B cell (primary cell): ENCODE measurements around the gene SLAMF6. TPM values are rescaled to one million over a fixed set of nuclear protein-coding genes. Genes with fewer than 3 reads are reported as not detected.

Source experiments
- ATAC-seq: fragments of 200-7000 bp; cut with Tn5 transposase; one replicate; pipeline ENCODE4 v1.10.0; 2021; ENCODE audit warnings: low read depth, mild to moderate bottlenecking, moderate number of reproducible peaks, moderate library complexity
- CTCF ChIA-PET: fragments of 350-600 bp; sonication (Branson Sonifier 250); formaldehyde crosslinking; loops from one replicate; lab custom pipeline; 2021; ENCODE audit warnings: antibody characterized with exemption, inconsistent platforms; lab: Charles Lee
- POLR2A ChIA-PET: fragments of 350-600 bp; sonication (Branson Sonifier 250); formaldehyde crosslinking; loops from one replicate; lab custom pipeline; 2021; ENCODE audit warnings: antibody characterized with exemption; lab: Charles Lee
- DNase-seq: peaks from one replicate; pipeline ENCODE4 v3.0.0; 2013
- H2AFZ ChIP-seq: 2 replicates; pipeline ENCODE4 v1.6.1; 2012; ENCODE audit warnings: mild to moderate bottlenecking, low read depth, low read length; ENCODE audit not compliant: insufficient read depth, poor library complexity, severe bottlenecking
- H3K27ac ChIP-seq, 2 donors: 1 replicate in 1 of 2; 2 replicates in 1 of 2; pipeline ENCODE4 v1.5.1; 2012 to 2013; ENCODE audit warnings: low read length in 2 of 2, mild to moderate bottlenecking in 2 of 2, moderate library complexity in 1 of 2
- H3K27me3 ChIP-seq, 4 experiments: fragments of 200-600 bp in 1 of 4; sonication (generic) in 1 of 4; replicated peaks in 1 of 4; 1 replicate in 2 of 4; 2 replicates in 2 of 4; pipeline versions ENCODE4 v1.6.1 to v1.7.0; 2013 to 2016; ENCODE audit warnings: low read length in 3 of 4, mild to moderate bottlenecking in 2 of 4, mixed read lengths in 1 of 4, moderate library complexity in 1 of 4; ENCODE audit not compliant: insufficient read depth in 4 of 4, control insufficient read depth in 3 of 4; ENCODE audit errors: control extremely low read depth in 1 of 4
- H3K36me3 ChIP-seq, 2 experiments: replicated peaks in 1 of 2; 1 replicate in 1 of 2; 2 replicates in 1 of 2; pipeline versions ENCODE4 v1.6.1 to v1.7.1; 2013; ENCODE audit warnings: low read length in 1 of 2; ENCODE audit not compliant: insufficient read depth in 2 of 2, control insufficient read depth in 1 of 2; ENCODE audit errors: control extremely low read depth in 1 of 2, extremely low read depth in 1 of 2
- H3K4me1 ChIP-seq, 2 donors: fragments of 200-600 bp in 1 of 2; sonication (generic) in 1 of 2; 1 replicate in 1 of 2; 2 replicates in 1 of 2; pipeline versions ENCODE4 v1.5.1 to v1.6.1; 2013 to 2017; ENCODE audit warnings: low read length in 2 of 2; ENCODE audit not compliant: control insufficient read depth in 2 of 2, insufficient read depth in 2 of 2
- H3K4me2 ChIP-seq: replicated peaks from 2 replicates; pipeline ENCODE3; 2012; ENCODE audit warnings: mild to moderate bottlenecking, low read depth, low read length; ENCODE audit not compliant: poor library complexity, severe bottlenecking
- H3K4me3 ChIP-seq, 5 experiments: fragments of 200-600 bp in 1 of 5; sonication (generic) in 1 of 5; 1 replicate in 3 of 5; 2 replicates in 2 of 5; pipeline versions ENCODE4 v1.5.1 to v1.7.0; 2011 to 2016; ENCODE audit warnings: low read length in 4 of 5, mild to moderate bottlenecking in 4 of 5, low read depth in 2 of 5, control low read depth in 1 of 5, moderate library complexity in 1 of 5; ENCODE audit not compliant: insufficient read depth in 1 of 5; ENCODE audit errors: control extremely low read depth in 1 of 5, extremely low read depth in 1 of 5
- H3K79me2 ChIP-seq: fragments of 200-600 bp; sonication (generic); one replicate; pipeline ENCODE4 v1.6.0; 2016; ENCODE audit warnings: low read length; ENCODE audit not compliant: control insufficient read depth, insufficient read depth
- H3K9ac ChIP-seq: fragments of 200-600 bp; sonication (generic); 2 replicates; pipeline ENCODE4 v1.6.1; 2017; ENCODE audit warnings: mild to moderate bottlenecking, low read length, moderate library complexity
- H3K9me3 ChIP-seq, 3 donors: one replicate each; pipeline versions ENCODE4 v1.6.1 to v1.7.1; 2013; ENCODE audit warnings: low read length in 2 of 3; ENCODE audit not compliant: control insufficient read depth in 2 of 3, insufficient read depth in 1 of 3; ENCODE audit errors: control extremely low read depth in 1 of 3
- H4K20me1 ChIP-seq: 2 replicates; pipeline ENCODE4 v1.6.0; 2012; ENCODE audit warnings: mild to moderate bottlenecking, low read length; ENCODE audit not compliant: insufficient read depth, control insufficient read depth, poor library complexity, severe bottlenecking
- H3K27ac Mint-ChIP-seq: one replicate; pipeline ENCODE4 v1.8.0; 2021; ENCODE audit warnings: mixed read lengths
- H3K27me3 Mint-ChIP-seq: one replicate; pipeline ENCODE4 v1.8.0; 2021; ENCODE audit warnings: mixed read lengths
- H3K4me1 Mint-ChIP-seq: one replicate; pipeline ENCODE4 v1.8.0; 2021; ENCODE audit warnings: mixed read lengths
- H3K4me3 Mint-ChIP-seq: one replicate; pipeline ENCODE4 v1.8.0; 2021; ENCODE audit warnings: mixed read lengths
- H3K9me3 Mint-ChIP-seq: one replicate; pipeline ENCODE4 v1.8.0; 2022; ENCODE audit warnings: mixed read lengths; ENCODE audit not compliant: insufficient read depth
- CTCF ChIP-seq: fragments of 200-600 bp; IDR thresholded peaks from one replicate; pipeline ENCODE4 v1.8.0; 2022; ENCODE audit warnings: antibody characterized with exemption, mild to moderate bottlenecking
- EZH2 ChIP-seq: IDR thresholded peaks from 2 replicates; pipeline ENCODE4 v1.6.1; 2012; ENCODE audit warnings: borderline replicate concordance, low read depth, mild to moderate bottlenecking, moderate library complexity, low read length; ENCODE audit not compliant: insufficient read depth, poor library complexity, severe bottlenecking
- WGBS: methylation state at CpG from one replicate; pipeline ENCODE4 v1.1.5; 2013; ENCODE audit warnings: missing lambda C conversion rate; ENCODE audit not compliant: insufficient coverage; 5-methylcytosine and 5-hydroxymethylcytosine counted together
- intact Hi-C: fragments of 100-400 bp; cut with micrococcal nuclease; formaldehyde crosslinking; loops from one replicate; pipeline ENCODE4 v1.10.0; 2022
- polyA plus RNA-seq: library from polyadenylated mRNA; depleted of rRNA; stranded (reverse); fragments of >200 nt; gene quantifications from 2 replicates; pipeline ENCODE4 v1.2.3, GENCODE V29; 2012
- total RNA-seq, 2 donors: library from RNA; stranded (reverse); fragments of 120-200 nt in 1 of 2; gene quantifications; 1 replicate in 1 of 2; 2 replicates in 1 of 2; pipeline versions ENCODE4 v1.2.3 to v1.2.4, GENCODE V29; 2013 to 2022

Gene SLAMF6
- total and polyA plus RNA-seq, 2 donors (not counting 1 experiment from before 2014, with no cell fraction given), result 64.8 to 79.6 TPM

- intact Hi-C loops, result loop anchor here (2.0 to 5.0 kb wide), 3 partner anchors 17 to 44 kb away; no protein-coding TSS in a partner anchor
- peak; percentile 44 for ATAC-seq
- H3K27ac Mint-ChIP-seq, result peak overlapping the region; percentile 94
Observed at GRCh38 chr1:160548183-160548582, 25.1 kb upstream of the SLAMF6 start.

More at GRCh38 chr1:160548183-160548582, 25.1 kb upstream of the SLAMF6 start:
- H3K4me3 Mint-ChIP-seq, result peak overlapping the region; percentile 63
- no peaks in the 10 kb centered on the region for H3K27me3 Mint-ChIP-seq
- Histone ChIP-seq H3K27me3 (no peaks in the 10 kb centered on the region), H3K27ac (peak overlapping the region; percentile 84 to 88), H3K9me3 (peaks cover 0 to 4% (median 0%) of the 10 kb centered on the region in 3 donors), H3K36me3 (peaks cover 1 to 35% of the 10 kb centered on the region in 2 experiments), H3K4me3 (no peak overlapping the region), H3K4me2 (peak overlapping the region; percentile 60), H3K4me1 (peaks cover 76 to 77% of the 10 kb centered on the region in 2 donors), H3K9ac (no peak overlapping the region), H4K20me1 (no peaks in the 10 kb centered on the region), H3K79me2 (peaks cover 12% of the 10 kb centered on the region), H2AFZ (no peak overlapping the region)
- WGBS, result 0% methylated on average over 2 of the region's 3 CpGs
- TF ChIP-seq CTCF, result no peak
- no peak for TF ChIP-seq EZH2
- H3K4me1 Mint-ChIP-seq, result peaks cover 85% of the 10 kb centered on the region
- DNase-seq, result peak; percentile 56
- POLR2A ChIA-PET, result interaction anchor here (1.1 to 2.2 kb wide), 4 partner anchors 9 to 74 kb away, joined by 3 to 9 read pairs (median 4); no protein-coding TSS in a partner anchor
- H3K9me3 Mint-ChIP-seq, result no peaks in the 10 kb centered on the region
- CTCF ChIA-PET, result interaction anchor here (1.0 to 18.3 kb wide), 8 partner anchors 13 to 172 kb away, joined by 3 to 159 read pairs (median 5); partner anchors contain the start of gene SLAMF6
